GM12865 (cell line): ENCODE data around the gene RPS19BP1.

Experiments used
- DNase-seq: peaks from one replicate; pipeline ENCODE4 v3.0.0; 2010; ENCODE audit warnings: low read depth
- H3K4me3 ChIP-seq: 2 replicates; pipeline ENCODE4 v1.5.1; 2011; ENCODE audit warnings: mild to moderate bottlenecking, low read depth, low read length, control low read depth
- CTCF ChIP-seq: IDR thresholded peaks from 2 replicates; pipeline ENCODE4 v1.5.1; 2011; ENCODE audit warnings: low read length, control low read depth, low read depth, inconsistent platforms; ENCODE audit not compliant: insufficient read depth; ENCODE audit errors: missing control alignments

The RPS19BP1 gene

GRCh38 chr22:39486951-39487825 is 45.4 kb downstream of the RPS19BP1 start:
- no peak for TF ChIP-seq CTCF
- no peak overlapping the region for H3K4me3 ChIP-seq
- no peak for DNase-seq

- no peak for TF ChIP-seq CTCF
- no peak overlapping the region for H3K4me3 ChIP-seq
- DNase-seq = no peak
Measured at GRCh38 chr22:39482768-39483167, 49.8 kb downstream of the RPS19BP1 start.

- no peak overlapping the region for H3K4me3 ChIP-seq
- no peak for DNase-seq
- TF ChIP-seq CTCF = no peak
Measured at GRCh38 chr22:39481595-39481994, 51.0 kb downstream of the RPS19BP1 start.

- no peak overlapping the region for H3K4me3 ChIP-seq
- no peak for DNase-seq
- no peak for TF ChIP-seq CTCF
Measured at GRCh38 chr22:39481054-39481453, 51.5 kb downstream of the RPS19BP1 start.

- DNase-seq = no peak
- H3K4me3 ChIP-seq = no peak overlapping the region
- TF ChIP-seq CTCF = no peak
Measured at GRCh38 chr22:39480557-39480956, 52.0 kb downstream of the RPS19BP1 start.

GRCh38 chr22:39479254-39479653 is 53.3 kb downstream of the RPS19BP1 start:
- no peak overlapping the region for H3K4me3 ChIP-seq
- TF ChIP-seq CTCF = no peak
- DNase-seq = no peak
